Stimulated activated CD4-positive, alpha-beta T cell treated with anti-CD3 and anti-CD28 coated beads, Interleukin-2, amount 100 ng/mL, for 4 hours (primary cell): ENCODE results near the gene CAPZA1.
A peak's percentile ranks its signal among the peaks of the same experiment; 100 is the strongest.

Source experiments
- DNase-seq: peaks from one replicate; pipeline ENCODE4 v3.0.0-alpha.2; 2020; ENCODE audit warnings: low read depth

The CAPZA1 gene

DNA sequence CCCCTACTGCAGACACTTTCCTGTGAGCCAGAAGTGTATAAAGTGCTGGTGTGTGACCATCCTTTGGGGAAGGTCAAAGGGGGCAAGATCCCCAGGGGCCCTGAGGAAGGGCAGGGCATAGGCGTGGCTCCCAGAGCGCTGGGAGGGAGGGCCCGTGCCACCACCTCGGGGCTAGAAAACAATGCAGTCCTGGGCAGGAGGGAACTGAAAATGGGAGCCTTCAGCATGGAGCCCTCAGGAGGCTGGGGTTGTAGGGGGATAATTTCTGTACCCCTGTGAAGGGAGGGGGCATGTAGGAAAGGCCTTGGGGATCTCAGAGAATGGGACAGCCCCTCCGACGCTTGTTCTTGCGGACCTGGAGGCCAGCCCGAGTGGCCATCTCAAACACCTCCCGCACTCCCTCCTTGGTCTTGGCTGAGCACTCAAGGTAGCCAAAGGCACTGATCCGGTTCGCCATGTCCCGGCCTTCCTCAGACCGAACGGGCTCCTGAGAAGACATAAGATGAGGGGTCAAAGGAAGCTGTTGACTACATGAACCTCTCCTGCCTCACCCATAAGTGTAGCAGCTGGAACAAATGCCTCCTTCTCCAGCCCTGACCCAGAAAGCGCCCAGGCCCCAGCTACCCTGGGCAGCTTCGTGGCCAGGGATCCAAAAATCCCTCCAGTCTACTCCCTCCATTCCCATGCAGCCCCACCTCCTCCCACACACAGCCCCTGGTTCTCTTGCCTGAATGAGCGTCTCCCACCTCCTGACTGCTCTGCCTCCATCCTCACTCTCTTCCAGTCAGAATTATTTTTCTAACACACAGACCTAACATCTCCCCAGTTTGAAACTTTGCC lies 81.8 kb downstream of the CAPZA1 start:
- DNase-seq = no peak

DNA sequence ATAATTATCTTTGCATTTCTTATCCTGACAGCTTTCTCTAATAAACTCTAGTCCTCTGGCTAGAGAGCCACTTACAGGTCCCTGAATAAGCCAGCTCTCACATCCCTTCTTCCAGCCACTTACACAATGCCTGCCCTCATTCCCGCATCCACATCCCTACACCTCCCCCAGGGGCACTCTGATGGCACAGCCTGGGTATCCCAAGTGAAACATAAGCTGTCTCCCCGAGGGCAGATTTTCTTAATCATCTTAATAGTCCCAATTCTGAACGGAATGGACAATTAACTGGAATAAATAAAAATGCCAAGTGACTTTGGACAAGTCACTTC lies 82.4 kb downstream of the CAPZA1 start:
- no peak for DNase-seq

DNA sequence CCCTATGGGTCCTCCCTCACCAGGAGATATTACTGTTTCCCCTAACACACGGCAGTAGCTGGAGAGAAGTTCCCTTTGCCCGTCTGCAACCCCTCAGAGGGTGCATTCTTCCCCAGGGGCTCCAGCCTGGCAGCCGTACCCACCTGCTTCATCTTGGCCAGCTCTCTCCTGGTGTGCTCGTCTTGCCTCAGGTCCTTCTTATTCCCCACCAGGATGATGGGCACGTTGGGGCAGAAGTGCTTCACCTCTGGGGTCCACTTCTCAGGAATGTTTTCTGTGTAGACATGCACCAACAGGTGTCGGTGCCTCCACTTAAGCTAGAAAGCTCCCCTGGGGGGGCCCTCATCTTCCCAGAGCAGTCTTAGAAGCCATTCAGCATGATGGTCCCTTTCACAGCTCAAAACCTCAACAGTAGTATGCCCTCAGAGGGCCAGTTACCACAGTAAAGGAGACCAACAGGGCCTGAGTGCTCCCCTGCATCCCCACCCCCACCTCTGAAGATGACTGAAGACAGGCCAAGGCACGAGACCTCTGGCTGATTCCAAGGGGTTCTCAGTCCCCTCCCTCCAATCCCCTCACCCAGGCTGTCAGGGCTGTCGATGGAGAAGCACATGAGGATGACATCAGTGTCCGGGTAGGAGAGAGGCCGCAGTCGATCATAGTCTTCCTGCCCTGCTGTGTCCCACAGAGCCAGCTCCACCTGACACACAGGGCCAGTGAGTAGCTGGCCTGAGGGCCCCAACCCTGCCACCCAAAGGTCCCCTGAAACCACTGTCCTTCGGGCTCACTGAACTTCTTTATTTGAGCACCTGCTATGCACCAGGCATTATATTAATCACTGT lies 83.0 kb downstream of the CAPZA1 start:
- DNase-seq = no peak

- DNase-seq = no peak
Observed at GRCh38 chr1:112703706-112704105, 84.1 kb downstream of the CAPZA1 start.

DNA sequence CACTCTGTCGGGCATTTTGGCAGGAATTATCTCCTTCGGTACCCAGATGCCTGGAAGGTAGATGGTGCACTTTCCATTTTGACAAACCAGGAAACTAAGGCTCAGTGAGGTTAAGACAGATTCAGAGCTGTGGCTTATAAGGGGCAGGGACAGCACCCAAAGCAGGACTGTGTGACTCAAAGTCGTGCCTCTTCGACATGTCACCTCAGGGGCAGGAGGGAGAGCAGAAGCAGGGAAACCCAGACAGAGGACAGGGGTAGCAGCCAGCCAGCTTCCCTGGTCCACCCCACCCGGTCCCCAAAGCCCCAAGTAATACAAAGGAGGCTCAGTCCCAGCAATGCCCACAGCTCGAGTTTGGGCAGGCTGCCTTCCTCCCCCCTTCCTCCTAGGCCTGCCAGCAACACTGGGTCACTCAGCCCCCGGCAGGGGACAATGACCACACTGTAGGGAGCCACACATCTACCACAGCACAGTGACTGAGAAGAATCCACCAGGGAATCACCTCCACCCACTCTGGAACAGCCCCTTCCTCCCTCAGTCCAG lies 84.8 kb downstream of the CAPZA1 start:
- no peak for DNase-seq

DNA sequence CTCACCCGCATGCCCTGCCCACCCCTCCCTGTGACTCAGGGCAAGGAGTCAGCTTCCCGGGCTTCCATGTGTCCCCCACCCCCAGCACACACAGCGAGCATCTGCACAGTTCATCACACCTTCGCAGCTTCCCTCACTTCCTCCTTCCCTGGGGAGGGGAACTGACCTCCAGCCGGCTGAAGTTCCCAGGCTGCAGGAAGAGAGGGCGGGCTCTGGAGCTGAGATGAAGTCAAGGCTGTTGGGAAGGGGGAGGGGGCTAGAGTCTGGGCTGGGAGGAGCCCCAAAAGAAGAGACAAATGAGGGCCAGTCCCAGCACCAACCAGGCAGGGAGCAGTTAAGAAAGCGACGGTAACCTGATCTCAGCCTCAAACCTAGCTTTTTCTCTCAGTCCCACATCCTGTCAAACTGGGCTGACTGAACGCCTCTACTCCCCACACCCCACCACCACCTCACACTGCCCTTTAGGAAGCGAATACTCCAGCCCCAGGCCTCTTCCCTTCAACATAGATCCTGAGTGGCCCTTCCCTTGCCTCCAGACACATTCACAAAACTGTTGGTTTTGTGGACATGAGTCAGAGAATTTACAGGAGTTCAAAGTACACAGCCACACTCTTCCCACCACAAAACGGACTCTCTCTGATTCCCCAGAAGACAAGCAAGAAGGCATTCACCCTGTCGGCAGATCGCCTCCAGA lies 85.4 kb downstream of the CAPZA1 start:
- DNase-seq = no peak

GRCh38 chr1:112706505-112707220 lies 87.0 kb downstream of the CAPZA1 start, which contains the start of gene RHOC:
TSS of gene RHOC (minus strand) at chr1:112707127. CDS start at chr1:112703799, 3,328 bp downstream.
- DNase-seq = no peak

DNA sequence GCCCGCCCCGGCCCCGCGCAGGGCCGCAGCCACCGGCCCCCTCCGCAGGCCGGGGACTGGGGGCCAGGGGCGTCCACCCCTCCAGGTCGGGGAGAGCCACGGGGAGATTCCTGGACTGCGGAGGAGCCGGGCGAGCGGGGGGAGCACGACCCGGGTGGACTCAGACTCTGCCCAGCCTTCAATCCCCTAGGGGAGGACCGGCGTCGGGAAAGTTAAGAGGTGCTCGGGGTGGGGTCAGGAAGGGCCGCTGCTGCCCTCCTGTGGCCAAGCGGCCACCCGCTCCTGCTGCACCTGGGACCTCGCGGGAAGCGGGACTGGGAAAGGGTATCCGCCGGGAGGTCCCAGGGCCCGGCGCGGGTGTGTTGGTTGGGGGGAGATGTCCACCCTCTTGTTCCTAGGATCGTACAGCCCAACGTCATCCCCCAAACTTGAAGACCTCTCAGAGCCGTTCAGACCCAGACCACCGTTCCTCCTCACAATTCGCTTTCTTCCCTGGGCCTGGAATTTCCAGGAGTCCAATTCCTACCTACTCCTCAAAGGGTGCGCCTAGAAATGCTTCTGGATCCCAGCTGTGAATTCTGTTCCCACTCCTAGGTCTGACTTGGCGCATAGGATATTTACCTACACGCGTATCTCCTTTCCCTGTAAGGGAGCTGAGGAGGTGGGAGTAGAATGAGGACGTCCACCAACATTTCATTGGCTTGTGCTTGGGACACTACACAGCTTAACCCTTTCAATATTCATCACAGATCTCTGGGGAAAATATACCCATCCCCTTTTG lies 87.8 kb downstream of the CAPZA1 start:
- peak; percentile 48 for DNase-seq

DNA sequence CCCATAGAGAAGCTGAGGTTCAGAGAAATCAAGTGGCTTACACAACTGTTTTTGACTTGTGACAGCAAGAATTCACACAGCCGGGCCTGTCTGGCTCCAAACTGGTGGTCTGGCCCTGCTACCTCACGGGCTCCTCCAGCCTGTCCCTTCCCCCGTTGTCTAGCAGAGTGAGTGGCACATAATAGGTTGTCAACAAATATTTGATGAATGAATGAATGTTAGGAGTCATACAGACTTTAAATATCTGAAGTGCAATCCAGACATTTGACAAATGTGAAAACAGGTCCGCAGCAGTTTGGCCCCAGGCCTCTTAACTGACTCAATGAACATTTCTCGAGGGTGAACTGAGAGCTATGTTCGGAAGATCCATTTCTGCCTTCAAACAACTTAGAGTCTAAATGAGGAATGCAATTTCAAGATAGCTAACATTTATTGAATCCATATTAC lies 88.4 kb downstream of the CAPZA1 start:
- DNase-seq = no peak

DNA sequence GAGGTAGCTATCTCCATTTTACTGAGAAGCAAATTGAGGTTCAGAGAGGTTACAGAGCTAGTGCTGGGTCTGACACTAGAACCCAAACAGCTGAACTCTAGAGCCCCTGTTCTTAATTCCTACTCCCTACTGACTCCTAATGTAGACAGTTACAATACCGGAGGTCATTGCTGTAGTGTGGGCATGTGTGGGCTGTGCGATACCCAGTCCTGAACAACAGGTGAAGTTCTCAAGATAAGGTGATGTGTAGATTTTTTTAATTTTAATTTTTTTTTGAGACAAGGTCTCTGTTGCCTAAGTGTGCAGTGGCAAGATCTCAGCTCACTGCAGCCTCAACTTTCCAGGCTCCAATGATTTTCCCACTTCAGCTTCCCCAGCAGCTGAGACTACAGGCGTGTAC lies 88.9 kb downstream of the CAPZA1 start:
- no peak for DNase-seq

- DNase-seq = no peak
Observed at GRCh38 chr1:112710159-112710558, 90.5 kb downstream of the CAPZA1 start.

DNA sequence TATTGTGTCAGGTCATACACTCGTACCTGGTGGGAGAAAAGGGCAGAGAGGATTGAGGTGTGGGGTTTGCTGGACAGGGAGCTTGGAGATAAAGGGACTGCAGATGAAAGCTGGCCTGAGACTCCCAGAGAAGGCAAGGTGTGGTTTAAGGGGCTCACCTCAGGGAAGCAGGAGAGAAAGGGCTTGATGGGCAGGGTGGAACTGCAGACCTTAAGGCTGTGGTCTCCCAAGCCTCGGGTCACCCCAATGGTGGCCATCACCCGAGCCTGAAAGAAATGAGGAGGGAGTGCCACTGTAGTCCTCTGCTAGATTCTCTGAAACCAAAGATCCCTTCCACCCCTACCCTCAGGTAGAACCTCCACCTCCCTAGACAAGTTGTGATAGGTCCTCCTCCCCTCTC lies 91.0 kb downstream of the CAPZA1 start:
- no peak for DNase-seq

DNA sequence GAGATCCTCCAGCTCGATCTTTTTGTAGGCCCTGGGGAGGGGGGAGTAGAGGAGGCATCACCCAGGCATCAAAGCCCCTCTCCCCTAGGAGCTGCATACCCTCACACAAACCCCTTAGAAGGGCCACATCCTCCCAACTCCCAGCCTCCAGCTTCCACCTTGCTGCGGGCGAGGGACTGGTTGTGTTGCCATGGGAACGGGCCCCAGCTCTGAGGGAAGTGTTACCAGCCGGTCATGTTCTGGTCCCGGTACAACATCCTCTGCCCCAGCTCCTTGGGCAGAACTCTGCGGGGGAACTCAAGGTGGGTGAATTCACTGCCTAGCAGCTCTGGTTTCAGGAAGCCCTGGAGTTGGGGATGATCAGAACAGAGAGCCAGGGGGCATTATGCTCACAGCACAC lies 91.4 kb downstream of the CAPZA1 start:
- DNase-seq = no peak

DNA sequence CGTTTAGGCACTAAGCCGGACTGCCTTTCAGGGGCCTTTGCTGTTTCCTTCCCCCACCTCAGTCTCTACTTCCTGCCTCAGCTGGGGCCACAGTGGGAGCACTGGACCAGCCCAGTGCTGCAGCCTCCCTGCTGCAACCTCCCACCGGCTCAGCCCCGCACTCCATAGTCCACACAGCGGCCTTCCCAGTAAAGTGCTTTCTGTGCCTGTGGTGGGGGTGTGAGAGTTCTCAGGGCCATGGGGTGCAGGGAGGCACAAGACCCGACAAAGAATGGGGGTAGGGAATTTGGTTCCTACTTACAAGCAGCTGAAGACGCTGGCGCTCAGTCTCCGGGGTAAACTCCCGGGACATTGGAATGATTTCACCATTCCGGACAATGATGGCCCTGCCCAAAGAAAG lies 92.0 kb downstream of the CAPZA1 start:
- DNase-seq = no peak

GRCh38 chr1:112712191-112712590 lies 92.6 kb downstream of the CAPZA1 start:
- DNase-seq = no peak

DNA sequence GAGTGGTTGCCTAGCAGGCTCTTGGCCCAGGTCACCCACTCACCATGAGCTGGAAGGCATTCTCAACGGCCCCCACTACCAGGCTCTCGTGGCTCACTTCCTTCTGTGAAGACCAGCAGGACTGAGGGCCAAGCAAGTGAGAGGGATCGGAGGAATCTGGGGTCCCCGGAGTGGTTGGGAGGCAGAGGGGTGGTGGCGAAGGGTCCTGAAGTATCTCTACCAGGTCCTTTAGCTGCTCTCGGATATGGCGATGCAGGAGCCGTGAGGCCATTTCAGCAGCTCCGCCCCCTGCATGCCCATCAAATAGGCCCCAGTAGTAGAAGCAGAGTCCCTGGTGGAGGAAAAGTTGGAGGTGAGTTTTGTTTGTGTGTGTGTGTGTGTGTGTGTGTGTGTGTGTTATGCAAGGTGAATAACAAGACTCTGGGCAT lies 93.1 kb downstream of the CAPZA1 start:
- no peak for DNase-seq

DNA sequence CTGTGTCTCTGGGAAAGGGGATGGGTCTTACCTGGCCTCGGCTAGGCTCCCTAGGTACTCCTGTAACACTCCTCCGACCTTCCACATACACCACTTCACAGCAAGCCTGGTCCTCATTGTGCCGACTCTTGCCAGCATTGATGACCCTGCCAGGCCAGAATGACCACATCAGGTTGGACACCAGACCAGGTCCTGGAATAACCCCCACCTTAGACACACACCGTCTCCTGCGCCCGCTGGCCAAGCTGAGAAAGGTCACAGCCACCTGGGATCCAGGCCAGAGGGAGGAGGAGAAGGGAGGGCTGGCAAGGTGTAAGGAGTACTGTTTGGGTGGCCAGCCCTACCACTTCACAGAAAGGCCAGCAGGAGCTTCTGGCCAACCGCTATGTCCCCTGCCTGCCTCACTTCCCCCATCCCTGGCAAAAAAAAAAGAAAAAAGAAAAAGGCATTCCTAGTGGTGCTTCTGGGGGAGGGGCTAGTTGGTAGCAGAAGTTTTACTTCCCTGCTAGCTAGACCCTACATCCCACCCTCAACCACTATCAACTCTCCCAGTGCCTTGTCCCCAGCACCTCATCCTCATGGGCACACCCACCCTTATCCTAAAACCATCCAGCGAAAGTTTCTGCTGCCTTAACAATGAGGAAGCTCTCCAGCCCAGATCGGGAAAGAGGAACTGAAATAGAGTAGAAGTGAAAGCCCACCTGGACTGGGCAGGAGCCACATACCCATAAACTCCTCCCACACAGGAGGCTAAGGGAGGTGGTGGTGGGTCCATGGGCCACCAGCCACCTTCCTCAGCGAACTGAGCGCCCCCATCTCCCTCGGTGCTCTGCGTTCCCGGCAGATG lies 94.1 kb downstream of the CAPZA1 start:
- DNase-seq = no peak

- no peak for DNase-seq
Observed at GRCh38 chr1:112714313-112715263, 95.0 kb downstream of the CAPZA1 start.
